Measurements from ENCODE around the gene NACA2. TPM values are rescaled to one million over a fixed set of nuclear protein-coding genes. Genes with fewer than 3 reads are reported as not detected.

Gene NACA2
- total and polyA plus RNA-seq, 7 donors, result 0.04 TPM; not detected in 6

DNA sequence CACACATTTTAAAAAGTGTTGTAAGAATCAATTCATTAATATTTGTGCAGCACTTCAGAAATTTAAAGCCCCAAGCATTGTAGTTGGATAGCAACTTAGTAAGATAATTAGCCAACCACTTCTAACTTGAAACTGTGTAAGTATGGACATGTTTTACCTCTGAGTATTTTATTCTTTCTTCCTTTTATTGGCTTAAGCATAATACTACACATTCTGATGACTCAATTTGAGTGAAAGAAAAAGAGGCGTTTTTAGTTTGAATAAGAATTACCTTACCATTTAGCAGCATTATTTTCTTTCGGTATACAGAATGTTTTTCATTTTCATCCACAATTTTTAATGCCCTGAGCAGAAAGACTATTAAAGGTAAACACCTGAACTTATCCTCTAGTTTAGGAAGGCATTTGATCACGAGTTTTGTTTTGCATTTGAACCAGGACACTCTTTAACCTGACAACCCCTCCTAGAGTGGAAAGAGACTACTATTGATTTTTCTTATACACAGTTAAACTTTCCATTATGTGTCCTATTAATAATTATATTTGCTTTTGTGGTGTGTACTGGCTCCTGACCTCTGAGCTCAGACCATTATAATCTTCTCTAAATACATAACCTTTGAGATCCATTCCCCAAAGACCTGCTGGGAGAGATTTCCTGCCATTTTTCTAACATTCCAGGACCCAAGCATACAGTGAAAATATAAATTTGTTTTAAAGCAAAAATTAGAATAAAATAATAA lies 9.2 kb downstream of the NACA2 start:
- Histone ChIP-seq H3K4me3 (no peak overlapping the region), H3K4me1 (no peaks in the 10 kb centered on the region), H3K9me3 (no peaks in the 10 kb centered on the region), H3K36me3 (ENCODE audit: insufficient read depth in 1 of 2, low read depth in 1 of 2) (no peaks in the 10 kb centered on the region), H3K27me3 (ENCODE audit: insufficient read depth in 3 of 3, low read length in 2 of 3) (peaks cover 0 to 3% (median 0%) of the 10 kb centered on the region in 3 donors), H3K27ac (no peak overlapping the region)
- 82 to 83% (median 83%) methylated on average over 3 of the region's 3 CpGs for WGBS, 3 donors
- intact Hi-C loops (cut with DNase I), result no loop called here
- ATAC-seq, result no peak
- no peak for DNase-seq
- TF ChIP-seq, protein P1, sequence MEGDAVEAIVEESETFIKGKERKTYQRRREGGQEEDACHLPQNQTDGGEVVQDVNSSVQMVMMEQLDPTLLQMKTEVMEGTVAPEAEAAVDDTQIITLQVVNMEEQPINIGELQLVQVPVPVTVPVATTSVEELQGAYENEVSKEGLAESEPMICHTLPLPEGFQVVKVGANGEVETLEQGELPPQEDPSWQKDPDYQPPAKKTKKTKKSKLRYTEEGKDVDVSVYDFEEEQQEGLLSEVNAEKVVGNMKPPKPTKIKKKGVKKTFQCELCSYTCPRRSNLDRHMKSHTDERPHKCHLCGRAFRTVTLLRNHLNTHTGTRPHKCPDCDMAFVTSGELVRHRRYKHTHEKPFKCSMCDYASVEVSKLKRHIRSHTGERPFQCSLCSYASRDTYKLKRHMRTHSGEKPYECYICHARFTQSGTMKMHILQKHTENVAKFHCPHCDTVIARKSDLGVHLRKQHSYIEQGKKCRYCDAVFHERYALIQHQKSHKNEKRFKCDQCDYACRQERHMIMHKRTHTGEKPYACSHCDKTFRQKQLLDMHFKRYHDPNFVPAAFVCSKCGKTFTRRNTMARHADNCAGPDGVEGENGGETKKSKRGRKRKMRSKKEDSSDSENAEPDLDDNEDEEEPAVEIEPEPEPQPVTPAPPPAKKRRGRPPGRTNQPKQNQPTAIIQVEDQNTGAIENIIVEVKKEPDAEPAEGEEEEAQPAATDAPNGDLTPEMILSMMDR (IDR thresholded peaks at IDR 0.05), result no peak

DNA sequence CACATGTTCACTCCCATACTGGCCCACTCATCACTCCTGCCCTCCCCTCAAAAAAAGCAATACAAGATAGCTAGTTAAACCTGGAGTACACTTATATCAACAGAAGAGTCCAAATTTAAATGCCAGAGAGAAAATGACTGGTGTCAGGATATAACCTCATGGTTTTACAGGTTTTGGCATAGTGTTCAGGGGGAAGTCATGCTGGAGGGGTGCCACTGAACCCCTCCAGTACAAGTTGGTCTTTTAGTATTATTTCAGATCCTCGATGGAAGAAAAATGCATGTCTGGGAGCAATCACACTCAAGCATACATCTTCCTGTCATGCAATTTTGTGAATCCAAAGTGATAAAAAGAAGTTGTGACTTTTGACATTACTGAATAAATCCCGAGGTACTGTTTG lies 10.5 kb downstream of the NACA2 start:
- WGBS, 3 donors, result 39 to 53% (median 53%) methylated on average over 2 of the region's 2 CpGs
- intact Hi-C loops (cut with DNase I), result no loop called here
- TF ChIP-seq, protein P1 (IDR thresholded peaks at IDR 0.05), result no peak
- H3K27me3 ChIP-seq (ENCODE audit: insufficient read depth in 3 of 3, low read length in 2 of 3), result peaks cover 0 to 3% (median 0%) of the 10 kb centered on the region in 3 donors
- no peak for DNase-seq
- H3K36me3 ChIP-seq (ENCODE audit: insufficient read depth in 1 of 2, low read depth in 1 of 2), result no peaks in the 10 kb centered on the region
- no peak for ATAC-seq
- H3K4me3 ChIP-seq, result no peak overlapping the region
- no peaks in the 10 kb centered on the region for H3K4me1 ChIP-seq
- H3K27ac ChIP-seq, result no peak overlapping the region
- no peaks in the 10 kb centered on the region for H3K9me3 ChIP-seq

DNA sequence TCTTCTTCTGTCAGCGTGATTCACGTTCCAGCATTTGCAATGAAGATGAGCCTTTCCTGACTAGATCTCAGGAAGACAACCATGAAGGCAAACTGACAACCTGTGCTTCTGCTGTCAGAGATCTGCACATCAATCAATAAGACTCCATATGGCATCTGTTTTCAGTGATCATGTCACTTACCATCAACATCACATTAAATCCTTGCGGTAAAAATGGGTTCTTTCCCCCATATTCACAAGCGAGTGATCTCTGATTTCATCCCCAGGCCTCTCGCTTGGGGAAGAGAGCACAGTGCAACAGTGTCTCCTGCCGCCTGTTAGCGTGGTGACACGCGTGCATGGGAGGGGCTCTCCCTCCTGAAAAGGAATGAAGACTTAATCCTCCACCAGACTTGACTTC lies 11.1 kb downstream of the NACA2 start:
- H3K27me3 ChIP-seq (ENCODE audit: insufficient read depth in 3 of 3, low read length in 2 of 3), result peaks cover 0 to 3% (median 0%) of the 10 kb centered on the region in 3 donors
- H3K36me3 ChIP-seq (ENCODE audit: insufficient read depth in 1 of 2, low read depth in 1 of 2), result no peaks in the 10 kb centered on the region
- no peaks in the 10 kb centered on the region for H3K9me3 ChIP-seq
- H3K27ac ChIP-seq, result no peak overlapping the region
- H3K4me1 ChIP-seq, result no peaks in the 10 kb centered on the region
- H3K4me3 ChIP-seq, result no peak overlapping the region
- ATAC-seq, result no peak
- 34 to 38% (median 35%) methylated on average over 9 of the region's 9 CpGs for WGBS, 3 donors
- DNase-seq, result no peak
- intact Hi-C loops (cut with DNase I), result no loop called here
- TF ChIP-seq, protein P1 (IDR thresholded peaks at IDR 0.05), result no peak

DNA sequence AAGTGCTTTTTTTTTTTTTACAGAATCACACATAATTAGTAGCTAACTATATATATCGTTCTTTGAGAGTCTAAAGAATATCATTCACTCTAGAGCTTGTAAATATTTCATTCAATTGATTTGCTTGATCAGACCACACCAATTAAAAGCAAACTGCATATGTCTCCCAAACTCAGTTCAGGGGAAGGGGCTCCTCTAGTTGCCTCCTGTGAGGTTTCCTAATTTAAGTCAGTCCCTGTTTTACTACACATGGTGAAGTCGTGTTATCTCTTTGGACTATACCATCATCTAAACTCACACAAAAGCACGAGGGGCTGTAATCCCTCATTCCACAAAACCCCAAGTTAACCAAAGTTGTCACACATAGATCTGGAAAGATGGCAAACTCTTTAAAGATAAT lies 11.7 kb downstream of the NACA2 start:
- H3K27ac ChIP-seq, result no peak overlapping the region
- H3K36me3 ChIP-seq (ENCODE audit: insufficient read depth in 1 of 2, low read depth in 1 of 2), result no peaks in the 10 kb centered on the region
- DNase-seq (no peak), ATAC-seq (no peak)
- H3K9me3 ChIP-seq, result no peaks in the 10 kb centered on the region
- TF ChIP-seq, protein P1 (IDR thresholded peaks at IDR 0.05), result no peak
- intact Hi-C loops (cut with DNase I), result no loop called here
- H3K27me3 ChIP-seq (ENCODE audit: insufficient read depth in 3 of 3, low read length in 2 of 3), result peaks cover 0 to 3% (median 0%) of the 10 kb centered on the region in 3 donors
- H3K4me1 ChIP-seq, result no peaks in the 10 kb centered on the region
- WGBS, 3 donors, result 65 to 69% (median 69%) methylated on average over 3 of the region's 3 CpGs
- H3K4me3 ChIP-seq, result no peak overlapping the region

DNA sequence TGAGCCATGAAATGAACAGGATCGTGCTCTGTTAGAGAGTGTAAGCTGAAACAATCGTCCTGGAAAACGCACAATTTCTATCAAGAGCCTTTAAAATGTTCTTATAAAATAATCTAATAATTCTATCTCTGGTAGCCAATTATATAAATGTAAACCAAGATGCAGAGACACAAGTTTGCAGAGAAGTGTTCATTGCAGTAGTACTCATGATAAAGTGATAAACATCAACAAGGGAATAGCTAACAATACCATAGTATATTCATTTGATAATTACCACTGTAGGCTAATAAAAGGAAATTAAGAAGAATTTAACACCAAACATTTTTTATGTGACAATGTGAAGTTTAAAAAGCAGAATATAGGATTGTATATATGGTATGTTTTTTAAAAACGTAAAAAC lies 12.4 kb downstream of the NACA2 start:
- WGBS, 3 donors, result 61 to 68% (median 63%) methylated on average over 4 of the region's 4 CpGs
- H3K36me3 ChIP-seq (ENCODE audit: insufficient read depth in 1 of 2, low read depth in 1 of 2), result no peaks in the 10 kb centered on the region
- intact Hi-C loops (cut with DNase I), result no loop called here
- H3K27ac ChIP-seq, result no peak overlapping the region
- no peak for ATAC-seq
- no peaks in the 10 kb centered on the region for H3K4me1 ChIP-seq
- no peaks in the 10 kb centered on the region for H3K9me3 ChIP-seq
- peaks cover 0 to 4% (median 3%) of the 10 kb centered on the region in 3 donors for H3K27me3 ChIP-seq (ENCODE audit: insufficient read depth in 3 of 3, low read length in 2 of 3)
- no peak overlapping the region for H3K4me3 ChIP-seq
- DNase-seq, result no peak
- TF ChIP-seq, protein P1 (IDR thresholded peaks at IDR 0.05), result no peak

Measured in psoas muscle (tissue), 8 donors.